GM20000 (cell line): Measurements from ENCODE around the gene C1orf141.

Source experiments
- DNase-seq: peaks from one replicate; pipeline ENCODE4 v3.0.0; 2012; ENCODE audit warnings: low spot score
- CTCF ChIP-seq: IDR thresholded peaks from 2 replicates; pipeline ENCODE4 v1.5.1; 2012; ENCODE audit warnings: mild to moderate bottlenecking, control low read depth; ENCODE audit errors: extremely low read depth, missing control alignments

C1orf141 gene

GRCh38 chr1:67169932-67170331 is 35.2 kb upstream of the C1orf141 start:
- DNase-seq, result no peak
- no peak for TF ChIP-seq CTCF

GRCh38 chr1:67169496-67169895 is 34.7 kb upstream of the C1orf141 start:
- DNase-seq, result no peak
- TF ChIP-seq CTCF, result no peak

- DNase-seq, result peak; percentile 65
- TF ChIP-seq CTCF, result no peak
Observed at GRCh38 chr1:67166196-67166595, 31.4 kb upstream of the C1orf141 start, which contains the start of gene IL23R. IL23R (plus strand) TSS chr1:67166454; CDS start chr1:67168121, 1,667 bp downstream.

GRCh38 chr1:67165468-67166041 is 30.8 kb upstream of the C1orf141 start:
- no peak for TF ChIP-seq CTCF
- DNase-seq, result no peak

- no peak for TF ChIP-seq CTCF
Observed at GRCh38 chr1:67162954-67163353, 28.2 kb upstream of the C1orf141 start.

GRCh38 chr1:67159233-67159632 is 24.5 kb upstream of the C1orf141 start:
- TF ChIP-seq CTCF, result no peak
- DNase-seq, result no peak

More at GRCh38 chr1:67162954-67163353, 28.2 kb upstream of the C1orf141 start:
- peak; percentile 8 for DNase-seq

GRCh38 chr1:67158401-67158800 is 23.6 kb upstream of the C1orf141 start:
- no peak for TF ChIP-seq CTCF
- no peak for DNase-seq
